Activated T-helper 2 cell treated with anti-CD3 and anti-CD28 coated beads, Interferon-gamma antibody, Interleukin-2, Interleukin-4, amounts not matched to agents 10 μg/mL and 5 μg/mL and 100 μg/mL, durations not matched to agents 14 hours and 24 hours and 36 hours (primary cell): Measurements from ENCODE around the gene FAN1. TPM values are rescaled to one million over a fixed set of nuclear protein-coding genes. Genes with fewer than 3 reads are reported as not detected.

Experiments used
- DNase-seq: peaks from one replicate; pipeline ENCODE4 v3.0.0; 2021; ENCODE audit warnings: low spot score
- H3K27ac Mint-ChIP-seq: one replicate; pipeline ENCODE4 v1.8.0; 2021; ENCODE audit warnings: mixed read lengths
- H3K27me3 Mint-ChIP-seq: one replicate; pipeline ENCODE4 v1.8.0; 2021; ENCODE audit warnings: low read depth, mixed read lengths
- H3K36me3 Mint-ChIP-seq: one replicate; pipeline ENCODE4 v1.8.0; 2021; ENCODE audit warnings: low read depth, mixed read lengths
- H3K4me1 Mint-ChIP-seq: one replicate; pipeline ENCODE4 v1.8.0; 2021; ENCODE audit warnings: low read depth, mixed read lengths
- H3K4me3 Mint-ChIP-seq: one replicate; pipeline ENCODE4 v1.8.0; 2021; ENCODE audit warnings: low read depth, mild to moderate bottlenecking, moderate library complexity, mixed read lengths
- H3K9me3 Mint-ChIP-seq: one replicate; pipeline ENCODE4 v1.8.0; 2021; ENCODE audit warnings: mixed read lengths
- intact Hi-C: fragments of 100-400 bp; cut with micrococcal nuclease; formaldehyde crosslinking; loops from one replicate; pipeline ENCODE4 v1.15.1; 2023
- total RNA-seq: library from RNA; stranded (reverse); gene quantifications from 2 replicates; pipeline ENCODE4 v1.2.3, GENCODE V29; 2022

Gene FAN1
- total RNA-seq, 1 donor from 2014 or later = 20.9 TPM

GRCh38 chr15:30943654-30944335, 40.1 kb downstream of the FAN1 start:
- no peak overlapping the region for H3K4me3 Mint-ChIP-seq
- no peak for DNase-seq
- H3K9me3 Mint-ChIP-seq = no peaks in the 10 kb centered on the region
- peaks cover 75% of the 10 kb centered on the region for H3K36me3 Mint-ChIP-seq
- intact Hi-C loops = no loop called here
- no peak overlapping the region for H3K27ac Mint-ChIP-seq
- no peaks in the 10 kb centered on the region for H3K27me3 Mint-ChIP-seq
- H3K4me1 Mint-ChIP-seq = no peaks in the 10 kb centered on the region

- Mint-ChIP-seq H3K27me3 (no peaks in the 10 kb centered on the region), H3K4me1 (peaks cover 4% of the 10 kb centered on the region), H3K27ac (no peak overlapping the region), H3K4me3 (no peak overlapping the region), H3K36me3 (peaks cover 74% of the 10 kb centered on the region), H3K9me3 (no peaks in the 10 kb centered on the region)
- DNase-seq = no peak
- intact Hi-C loops = no loop called here
Observed at GRCh38 chr15:30953183-30953582, 49.5 kb downstream of the FAN1 start.

GRCh38 chr15:30953731-30954378, 50.1 kb downstream of the FAN1 start:
- Mint-ChIP-seq H3K27me3 (no peaks in the 10 kb centered on the region), H3K27ac (peak overlapping the region; percentile 34), H3K4me1 (peaks cover 4% of the 10 kb centered on the region), H3K4me3 (no peak overlapping the region), H3K36me3 (peaks cover 70% of the 10 kb centered on the region), H3K9me3 (no peaks in the 10 kb centered on the region)
- no peak for DNase-seq
- intact Hi-C loops = no loop called here

- intact Hi-C loops = no loop called here
- H3K36me3 Mint-ChIP-seq = peaks cover 70% of the 10 kb centered on the region
- no peaks in the 10 kb centered on the region for H3K9me3 Mint-ChIP-seq
- peaks cover 4% of the 10 kb centered on the region for H3K4me1 Mint-ChIP-seq
- no peak overlapping the region for H3K27ac Mint-ChIP-seq
- H3K27me3 Mint-ChIP-seq = no peaks in the 10 kb centered on the region
- no peak for DNase-seq
- H3K4me3 Mint-ChIP-seq = no peak overlapping the region
Observed at GRCh38 chr15:30954674-30955073, 51.0 kb downstream of the FAN1 start.

- Mint-ChIP-seq H3K36me3 (peaks cover 65% of the 10 kb centered on the region), H3K4me3 (no peak overlapping the region), H3K9me3 (no peaks in the 10 kb centered on the region), H3K27me3 (no peaks in the 10 kb centered on the region), H3K27ac (no peak overlapping the region), H3K4me1 (peaks cover 4% of the 10 kb centered on the region)
- intact Hi-C loops = no loop called here
- no peak for DNase-seq
Observed at GRCh38 chr15:30956216-30957124, 52.8 kb downstream of the FAN1 start.

- intact Hi-C loops = no loop called here
- no peak overlapping the region for H3K27ac Mint-ChIP-seq
Observed at GRCh38 chr15:30958219-30958618, 54.5 kb downstream of the FAN1 start.

GRCh38 chr15:30962079-30962478, 58.4 kb downstream of the FAN1 start:
- no peaks in the 10 kb centered on the region for H3K27me3 Mint-ChIP-seq
- no peak for DNase-seq
- H3K4me3 Mint-ChIP-seq = no peak overlapping the region
- peaks cover 41% of the 10 kb centered on the region for H3K36me3 Mint-ChIP-seq
- no peaks in the 10 kb centered on the region for H3K9me3 Mint-ChIP-seq
- H3K27ac Mint-ChIP-seq = no peak overlapping the region
- intact Hi-C loops = no loop called here
- peaks cover 5% of the 10 kb centered on the region for H3K4me1 Mint-ChIP-seq

More at GRCh38 chr15:30958219-30958618, 54.5 kb downstream of the FAN1 start:
- no peaks in the 10 kb centered on the region for H3K27me3 Mint-ChIP-seq
- H3K9me3 Mint-ChIP-seq = no peaks in the 10 kb centered on the region
- H3K36me3 Mint-ChIP-seq = peaks cover 55% of the 10 kb centered on the region
- H3K4me3 Mint-ChIP-seq = no peak overlapping the region
- no peak for DNase-seq
- H3K4me1 Mint-ChIP-seq = peaks cover 9% of the 10 kb centered on the region

GRCh38 chr15:30962659-30963058, 58.9 kb downstream of the FAN1 start:
- no peak overlapping the region for H3K27ac Mint-ChIP-seq
- peaks cover 5% of the 10 kb centered on the region for H3K4me1 Mint-ChIP-seq
- peaks cover 37% of the 10 kb centered on the region for H3K36me3 Mint-ChIP-seq
- no peaks in the 10 kb centered on the region for H3K9me3 Mint-ChIP-seq
- no peak overlapping the region for H3K4me3 Mint-ChIP-seq
- DNase-seq = no peak
- H3K27me3 Mint-ChIP-seq = no peaks in the 10 kb centered on the region
- intact Hi-C loops = no loop called here

- Mint-ChIP-seq H3K4me1 (peaks cover 7% of the 10 kb centered on the region), H3K27me3 (no peaks in the 10 kb centered on the region), H3K9me3 (no peaks in the 10 kb centered on the region), H3K36me3 (peaks cover 30% of the 10 kb centered on the region), H3K4me3 (no peak overlapping the region), H3K27ac (no peak overlapping the region)
- intact Hi-C loops = no loop called here
- no peak for DNase-seq
Observed at GRCh38 chr15:30963681-30964080, 60.0 kb downstream of the FAN1 start.

GRCh38 chr15:30969724-30970123, 66.0 kb downstream of the FAN1 start:
- peaks cover 41% of the 10 kb centered on the region for H3K36me3 Mint-ChIP-seq
- intact Hi-C loops = no loop called here

GRCh38 chr15:30973379-30973778, 69.7 kb downstream of the FAN1 start:
- intact Hi-C loops = no loop called here
- no peaks in the 10 kb centered on the region for H3K9me3 Mint-ChIP-seq
- H3K4me1 Mint-ChIP-seq = peaks cover 15% of the 10 kb centered on the region
- no peaks in the 10 kb centered on the region for H3K27me3 Mint-ChIP-seq
- H3K27ac Mint-ChIP-seq = no peak overlapping the region
- no peak for DNase-seq
- no peak overlapping the region for H3K4me3 Mint-ChIP-seq
- H3K36me3 Mint-ChIP-seq = peaks cover 40% of the 10 kb centered on the region

More at GRCh38 chr15:30969724-30970123, 66.0 kb downstream of the FAN1 start:
- Mint-ChIP-seq H3K27ac (no peak overlapping the region), H3K27me3 (no peaks in the 10 kb centered on the region), H3K4me1 (peaks cover 15% of the 10 kb centered on the region), H3K9me3 (no peaks in the 10 kb centered on the region), H3K4me3 (no peak overlapping the region)
- no peak for DNase-seq

GRCh38 chr15:30974112-30974511, 70.4 kb downstream of the FAN1 start:
- no peaks in the 10 kb centered on the region for H3K9me3 Mint-ChIP-seq
- peaks cover 12% of the 10 kb centered on the region for H3K4me1 Mint-ChIP-seq
- H3K4me3 Mint-ChIP-seq = no peak overlapping the region
- intact Hi-C loops = no loop called here
- no peaks in the 10 kb centered on the region for H3K27me3 Mint-ChIP-seq
- DNase-seq = no peak
- H3K36me3 Mint-ChIP-seq = peaks cover 43% of the 10 kb centered on the region
- H3K27ac Mint-ChIP-seq = no peak overlapping the region

- Mint-ChIP-seq H3K9me3 (no peaks in the 10 kb centered on the region), H3K4me1 (peaks cover 4% of the 10 kb centered on the region)
- intact Hi-C loops = no loop called here
Observed at GRCh38 chr15:30978328-30978727, 74.6 kb downstream of the FAN1 start.

More at GRCh38 chr15:30978328-30978727, 74.6 kb downstream of the FAN1 start:
- DNase-seq = no peak
- no peak overlapping the region for H3K4me3 Mint-ChIP-seq
- H3K27ac Mint-ChIP-seq = no peak overlapping the region
- no peaks in the 10 kb centered on the region for H3K27me3 Mint-ChIP-seq
- peaks cover 32% of the 10 kb centered on the region for H3K36me3 Mint-ChIP-seq
